GM19467 (cell line): ENCODE data around the gene DPF3.

Experiments
- ATAC-seq: cut with Tn5 transposase; IDR thresholded peaks from one replicate; pipeline ENCODE4 v1.9.1; 2021; ENCODE audit warnings: mild to moderate bottlenecking, moderate library complexity; ENCODE audit not compliant: unreplicated experiment

DPF3 gene

GRCh38 chr14:72722201-72722785 is 171.6 kb downstream of the DPF3 start:
- ATAC-seq = no peak

DNA sequence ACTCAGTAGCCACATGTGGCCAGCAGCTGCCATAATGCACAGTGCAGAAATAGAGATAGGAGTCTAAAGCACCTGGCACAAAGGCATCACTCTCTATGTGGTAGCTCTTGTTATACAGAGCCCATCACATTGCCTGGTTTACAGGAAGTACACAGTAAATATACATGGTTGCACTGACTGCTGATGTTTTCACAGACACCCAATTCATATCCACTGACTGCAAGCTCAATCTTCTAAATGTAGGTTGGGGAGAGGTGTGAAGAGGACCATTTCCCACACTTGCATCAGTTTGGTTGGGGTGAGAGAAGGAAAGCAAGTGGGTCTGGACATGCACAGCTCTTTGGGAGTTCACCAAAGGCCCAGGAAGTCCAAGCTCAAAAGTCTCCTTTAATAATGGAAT is 172.8 kb downstream of the DPF3 start:
- ATAC-seq = no peak

GRCh38 chr14:72717220-72717619 is 176.7 kb downstream of the DPF3 start:
- ATAC-seq = no peak

- ATAC-seq = no peak
Observed at GRCh38 chr14:72716476-72716875, 177.4 kb downstream of the DPF3 start.

- ATAC-seq = no peak
Observed at GRCh38 chr14:72715850-72716228, 178.1 kb downstream of the DPF3 start.

DNA sequence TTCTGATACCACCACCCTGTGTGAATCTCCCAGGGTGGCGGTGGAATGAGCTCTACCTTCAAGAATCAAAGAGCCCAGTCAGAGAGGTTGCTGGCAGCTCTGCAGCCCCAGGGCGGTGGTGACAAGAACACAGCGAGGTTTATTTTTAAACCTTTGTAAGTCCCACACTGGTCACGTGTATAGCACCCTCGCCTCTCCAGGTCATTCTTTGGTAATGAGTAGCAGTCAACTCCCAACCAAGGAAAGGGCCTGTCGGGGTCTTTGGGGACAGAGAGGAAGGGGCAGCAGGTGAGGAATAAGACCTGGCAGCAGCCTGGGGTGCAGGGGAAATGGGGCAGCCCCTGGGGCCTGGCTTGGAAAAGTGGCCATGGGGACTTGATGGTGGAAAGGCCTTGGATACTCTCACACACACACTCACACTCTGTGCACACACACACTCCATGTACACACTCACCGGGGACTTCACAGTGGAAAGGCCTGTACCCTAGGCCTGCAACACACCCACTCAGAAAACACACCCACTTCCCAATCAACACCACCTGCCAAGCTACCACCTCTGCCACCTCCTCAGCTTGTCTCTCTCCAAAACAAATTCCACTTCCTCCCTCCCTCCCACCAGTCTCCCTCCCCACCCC is 178.6 kb downstream of the DPF3 start:
- no peak for ATAC-seq

- ATAC-seq = no peak
Observed at GRCh38 chr14:72714871-72715214, 179.1 kb downstream of the DPF3 start.

GRCh38 chr14:72714094-72714493 is 179.8 kb downstream of the DPF3 start:
- ATAC-seq = peak; percentile 54

GRCh38 chr14:72711936-72712335 is 182.0 kb downstream of the DPF3 start:
- ATAC-seq = no peak

GRCh38 chr14:72709916-72710611 is 183.8 kb downstream of the DPF3 start:
- no peak for ATAC-seq

- ATAC-seq = no peak
Observed at GRCh38 chr14:72708708-72709475, 185.0 kb downstream of the DPF3 start.

GRCh38 chr14:72708222-72708621 is 185.7 kb downstream of the DPF3 start:
- ATAC-seq = no peak

- no peak for ATAC-seq
Observed at GRCh38 chr14:72706485-72706884, 187.4 kb downstream of the DPF3 start.

- no peak for ATAC-seq
Observed at GRCh38 chr14:72704502-72704901, 189.4 kb downstream of the DPF3 start.

- ATAC-seq = no peak
Observed at GRCh38 chr14:72701605-72702004, 192.3 kb downstream of the DPF3 start.

DNA sequence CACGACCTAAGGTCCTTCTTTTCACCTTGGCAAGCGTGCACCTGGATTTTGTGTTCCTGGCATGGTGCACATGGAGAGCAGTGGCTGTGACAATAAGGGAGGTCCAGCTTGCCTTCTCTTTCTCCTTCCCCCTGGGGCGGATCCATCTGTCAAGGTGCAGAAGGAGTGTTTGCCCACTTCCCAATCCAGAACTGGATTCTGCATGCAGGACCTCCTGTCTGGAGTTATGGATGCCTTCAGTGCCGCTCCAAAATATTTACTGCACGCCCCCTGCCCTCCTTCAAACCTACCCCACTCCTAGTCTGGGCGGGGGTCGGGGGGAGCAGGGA is 192.7 kb downstream of the DPF3 start:
- ATAC-seq = no peak

- no peak for ATAC-seq
Observed at GRCh38 chr14:72700338-72701236, 193.3 kb downstream of the DPF3 start.

GRCh38 chr14:72699852-72700257 is 194.0 kb downstream of the DPF3 start:
- no peak for ATAC-seq

DNA sequence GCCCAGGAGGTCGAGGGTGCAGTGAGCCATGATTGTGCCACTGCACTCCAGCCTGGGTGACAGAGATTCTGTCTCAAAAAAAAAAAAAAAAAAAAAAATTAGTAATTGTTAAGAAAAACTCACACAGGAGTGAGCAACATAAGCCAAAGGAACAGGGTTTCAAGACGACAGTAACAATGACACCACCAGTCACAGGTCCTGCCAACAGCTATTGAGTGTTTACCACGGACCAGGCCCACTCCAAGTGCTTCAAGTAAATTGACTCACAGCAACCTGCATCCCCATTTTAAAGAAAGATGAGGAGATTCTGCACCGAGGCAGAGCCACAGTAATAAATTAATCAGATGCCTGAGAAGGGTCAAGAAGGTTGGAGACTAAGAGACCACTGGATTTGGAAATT is 194.5 kb downstream of the DPF3 start:
- ATAC-seq = no peak

DNA sequence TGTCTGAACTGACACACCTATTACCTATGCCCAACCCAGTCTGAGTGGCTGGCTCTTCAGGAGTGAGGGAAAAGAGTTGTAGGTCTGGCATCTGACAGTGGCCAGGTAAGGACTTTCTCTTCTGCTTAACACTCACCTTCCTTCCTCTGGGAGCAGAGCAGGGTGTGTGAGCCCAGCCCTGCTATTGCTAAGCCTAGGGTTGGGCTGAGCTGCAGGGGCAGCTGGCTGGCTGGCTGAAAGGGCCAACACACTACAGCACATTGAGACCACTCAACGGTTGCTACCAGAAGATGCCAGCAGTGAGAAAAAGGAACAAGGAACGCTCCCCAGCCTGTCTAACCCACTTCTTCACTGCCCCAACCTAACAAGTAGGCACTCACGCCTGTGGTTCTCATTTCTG is 201.2 kb downstream of the DPF3 start:
- ATAC-seq = no peak

GRCh38 chr14:72690324-72690723 is 203.6 kb downstream of the DPF3 start:
- ATAC-seq = no peak
